ENCODE data around the gene SNAP47.

SNAP47 gene

GRCh38 chr1:227816750-227817446 lies 81.7 kb downstream of the SNAP47 start:
- no peak for DNase-seq (ENCODE audit: low read depth)
- TF ChIP-seq, protein P1, sequence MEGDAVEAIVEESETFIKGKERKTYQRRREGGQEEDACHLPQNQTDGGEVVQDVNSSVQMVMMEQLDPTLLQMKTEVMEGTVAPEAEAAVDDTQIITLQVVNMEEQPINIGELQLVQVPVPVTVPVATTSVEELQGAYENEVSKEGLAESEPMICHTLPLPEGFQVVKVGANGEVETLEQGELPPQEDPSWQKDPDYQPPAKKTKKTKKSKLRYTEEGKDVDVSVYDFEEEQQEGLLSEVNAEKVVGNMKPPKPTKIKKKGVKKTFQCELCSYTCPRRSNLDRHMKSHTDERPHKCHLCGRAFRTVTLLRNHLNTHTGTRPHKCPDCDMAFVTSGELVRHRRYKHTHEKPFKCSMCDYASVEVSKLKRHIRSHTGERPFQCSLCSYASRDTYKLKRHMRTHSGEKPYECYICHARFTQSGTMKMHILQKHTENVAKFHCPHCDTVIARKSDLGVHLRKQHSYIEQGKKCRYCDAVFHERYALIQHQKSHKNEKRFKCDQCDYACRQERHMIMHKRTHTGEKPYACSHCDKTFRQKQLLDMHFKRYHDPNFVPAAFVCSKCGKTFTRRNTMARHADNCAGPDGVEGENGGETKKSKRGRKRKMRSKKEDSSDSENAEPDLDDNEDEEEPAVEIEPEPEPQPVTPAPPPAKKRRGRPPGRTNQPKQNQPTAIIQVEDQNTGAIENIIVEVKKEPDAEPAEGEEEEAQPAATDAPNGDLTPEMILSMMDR (IDR thresholded peaks at IDR 0.05; ENCODE audit: low read depth, low read length, missing control alignments), result no peak

GRCh38 chr1:227823537-227823936 lies 88.3 kb downstream of the SNAP47 start:
- H3K4me3 ChIP-seq (ENCODE audit: low read depth, low read length), result no peak overlapping the region
- DNase-seq (ENCODE audit: low read depth), result no peak
- TF ChIP-seq, protein P1 (IDR thresholded peaks at IDR 0.05; ENCODE audit: low read depth, low read length, missing control alignments), result no peak

More at GRCh38 chr1:227816750-227817446, 81.7 kb downstream of the SNAP47 start:
- H3K4me3 ChIP-seq (ENCODE audit: low read depth, low read length), result no peak overlapping the region

DNA sequence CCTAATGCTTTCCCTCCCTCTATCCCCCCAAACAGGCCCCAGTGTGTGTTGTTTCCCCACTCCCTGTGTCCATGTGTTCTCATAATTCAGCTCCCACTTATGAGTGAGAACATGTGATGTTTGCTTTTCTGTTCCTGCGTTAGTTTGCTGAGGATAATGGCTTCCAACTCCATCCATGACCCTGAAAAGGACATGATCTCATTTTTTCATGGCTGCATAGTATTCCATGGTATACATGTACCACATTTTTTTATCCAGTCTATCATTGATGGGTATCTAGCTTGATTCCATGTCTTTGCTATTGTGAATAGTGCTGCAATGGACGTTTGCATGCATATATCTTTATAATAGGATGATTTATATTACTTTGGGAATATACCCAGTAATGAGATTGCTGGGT lies 89.0 kb downstream of the SNAP47 start:
- TF ChIP-seq, protein P1 (IDR thresholded peaks at IDR 0.05; ENCODE audit: low read depth, low read length, missing control alignments), result no peak
- no peak overlapping the region for H3K4me3 ChIP-seq (ENCODE audit: low read depth, low read length)
- no peak for DNase-seq (ENCODE audit: low read depth)

DNA sequence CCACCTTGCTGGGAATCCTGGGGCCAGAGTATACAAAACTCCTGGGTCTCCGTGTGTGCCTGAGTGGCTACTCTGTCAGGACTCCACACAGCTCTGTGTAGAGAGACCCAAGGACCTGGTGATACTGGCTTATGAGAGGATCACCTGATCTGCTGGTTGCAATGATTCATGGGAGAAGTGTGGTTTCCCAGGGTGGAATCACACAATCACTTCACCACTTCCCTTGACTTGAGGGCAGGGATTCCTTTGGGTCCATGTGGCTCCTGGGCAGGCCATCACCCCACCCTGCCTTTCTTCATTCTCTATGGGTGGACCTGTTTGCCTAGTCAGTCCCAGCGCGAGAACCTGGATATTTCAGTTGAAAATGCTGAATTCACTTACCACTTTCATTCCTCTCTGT lies 93.6 kb downstream of the SNAP47 start:
- no peak overlapping the region for H3K4me3 ChIP-seq (ENCODE audit: low read depth, low read length)
- no peak for DNase-seq (ENCODE audit: low read depth)
- TF ChIP-seq, protein P1 (IDR thresholded peaks at IDR 0.05; ENCODE audit: low read depth, low read length, missing control alignments), result no peak

All from GM12864 (cell line).